ENCODE measurements around the gene TEX36. TPM values are rescaled to one million over a fixed set of nuclear protein-coding genes. Genes with fewer than 3 reads are reported as not detected.

TEX36 gene
- total RNA-seq, 2 experiments from 2014 or later, result not detected

GRCh38 chr10:125679436-125679835 lies 3.5 kb downstream of the TEX36 start:
- Histone ChIP-seq H3K27ac (ENCODE audit: low read depth in 1 of 2, low read length in 2 of 2) (no peak overlapping the region), H3K9me3 (ENCODE audit: control insufficient read depth in 1 of 2, insufficient read depth in 1 of 2, low read length in 2 of 2) (peaks cover 13 to 29% of the 10 kb centered on the region in 2 experiments), H3K4me3 (ENCODE audit: low read length) (no peak overlapping the region), H3K27me3 (ENCODE audit: control insufficient read depth in 1 of 2, insufficient read depth in 2 of 2, low read length in 2 of 2) (peaks cover 0 to 7% of the 10 kb centered on the region in 2 experiments), H3K4me1 (ENCODE audit: insufficient read depth, low read length) (no peaks in the 10 kb centered on the region), H3K36me3 (ENCODE audit: insufficient read depth, low read length) (no peaks in the 10 kb centered on the region)
- Mint-ChIP-seq H3K36me3 (ENCODE audit: low read depth) (no peaks in the 10 kb centered on the region), H3K4me3 (no peak overlapping the region), H3K9me3 (peaks cover 17% of the 10 kb centered on the region), H3K27me3 (peaks cover 32% of the 10 kb centered on the region), H3K4me1 (ENCODE audit: low read depth) (no peaks in the 10 kb centered on the region), H3K27ac (no peak overlapping the region)
- ATAC-seq (ENCODE audit: poor library complexity), result no peak
- intact Hi-C loops (cut with DNase I, micrococcal nuclease), result no loop called here
- no peak for DNase-seq
- CTCF ChIA-PET, result no interaction called here
- POLR2A ChIA-PET, result no interaction called here
- TF ChIP-seq, protein P1, sequence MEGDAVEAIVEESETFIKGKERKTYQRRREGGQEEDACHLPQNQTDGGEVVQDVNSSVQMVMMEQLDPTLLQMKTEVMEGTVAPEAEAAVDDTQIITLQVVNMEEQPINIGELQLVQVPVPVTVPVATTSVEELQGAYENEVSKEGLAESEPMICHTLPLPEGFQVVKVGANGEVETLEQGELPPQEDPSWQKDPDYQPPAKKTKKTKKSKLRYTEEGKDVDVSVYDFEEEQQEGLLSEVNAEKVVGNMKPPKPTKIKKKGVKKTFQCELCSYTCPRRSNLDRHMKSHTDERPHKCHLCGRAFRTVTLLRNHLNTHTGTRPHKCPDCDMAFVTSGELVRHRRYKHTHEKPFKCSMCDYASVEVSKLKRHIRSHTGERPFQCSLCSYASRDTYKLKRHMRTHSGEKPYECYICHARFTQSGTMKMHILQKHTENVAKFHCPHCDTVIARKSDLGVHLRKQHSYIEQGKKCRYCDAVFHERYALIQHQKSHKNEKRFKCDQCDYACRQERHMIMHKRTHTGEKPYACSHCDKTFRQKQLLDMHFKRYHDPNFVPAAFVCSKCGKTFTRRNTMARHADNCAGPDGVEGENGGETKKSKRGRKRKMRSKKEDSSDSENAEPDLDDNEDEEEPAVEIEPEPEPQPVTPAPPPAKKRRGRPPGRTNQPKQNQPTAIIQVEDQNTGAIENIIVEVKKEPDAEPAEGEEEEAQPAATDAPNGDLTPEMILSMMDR (IDR thresholded peaks at IDR 0.05), result no peak

DNA sequence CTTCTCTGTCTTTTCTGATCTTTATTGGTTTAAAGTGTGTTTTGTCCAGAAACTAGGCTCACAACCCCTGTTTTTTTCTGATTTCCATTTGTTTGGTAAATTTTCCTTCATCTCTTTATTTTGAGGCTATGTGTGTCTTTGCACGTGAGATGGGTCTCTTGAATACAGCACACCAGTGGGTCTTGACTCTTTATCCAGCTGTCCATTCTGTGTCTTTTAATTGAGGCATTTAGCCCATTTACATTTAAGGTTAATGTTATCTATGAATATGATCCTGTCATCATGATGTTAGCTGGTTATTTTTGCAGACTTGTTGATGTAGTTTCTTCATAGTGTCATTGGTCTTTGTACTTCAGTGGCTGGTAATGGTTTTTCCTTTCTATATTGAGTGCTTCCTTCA lies 10.1 kb downstream of the TEX36 start:
- H3K27me3 Mint-ChIP-seq, result peaks cover 44% of the 10 kb centered on the region
- H3K9me3 Mint-ChIP-seq, result peaks cover 39% of the 10 kb centered on the region

GRCh38 chr10:125662584-125662983 lies 20.4 kb downstream of the TEX36 start:
- Mint-ChIP-seq H3K36me3 (ENCODE audit: low read depth) (no peaks in the 10 kb centered on the region), H3K4me3 (no peak overlapping the region), H3K27ac (no peak overlapping the region), H3K9me3 (peaks cover 2% of the 10 kb centered on the region), H3K4me1 (ENCODE audit: low read depth) (no peaks in the 10 kb centered on the region), H3K27me3 (peaks cover 10% of the 10 kb centered on the region)
- intact Hi-C loops (cut with DNase I, micrococcal nuclease), result no loop called here
- DNase-seq (no peak), ATAC-seq (ENCODE audit: poor library complexity) (no peak)
- Histone ChIP-seq H3K9me3 (ENCODE audit: control insufficient read depth in 1 of 2, insufficient read depth in 1 of 2, low read length in 2 of 2) (peaks cover 0 to 12% of the 10 kb centered on the region in 2 experiments), H3K4me1 (ENCODE audit: insufficient read depth, low read length) (no peaks in the 10 kb centered on the region), H3K4me3 (ENCODE audit: low read length) (no peak overlapping the region), H3K27me3 (ENCODE audit: control insufficient read depth in 1 of 2, insufficient read depth in 2 of 2, low read length in 2 of 2) (peaks cover 0 to 2% of the 10 kb centered on the region in 2 experiments), H3K36me3 (ENCODE audit: insufficient read depth, low read length) (no peaks in the 10 kb centered on the region), H3K27ac (ENCODE audit: low read depth in 1 of 2, low read length in 2 of 2) (no peak overlapping the region)
- TF ChIP-seq, protein P1 (IDR thresholded peaks at IDR 0.05), result no peak
- ChIA-PET CTCF (no interaction called here), POLR2A (no interaction called here)

More for the DNA sequence above, 10.1 kb downstream of the TEX36 start:
- TF ChIP-seq, protein P1 (IDR thresholded peaks at IDR 0.05), result no peak
- Mint-ChIP-seq H3K27ac (no peak overlapping the region), H3K4me1 (ENCODE audit: low read depth) (no peaks in the 10 kb centered on the region), H3K4me3 (no peak overlapping the region), H3K36me3 (ENCODE audit: low read depth) (peaks cover 4% of the 10 kb centered on the region)
- no peak overlapping the region for H3K4me3 ChIP-seq (ENCODE audit: low read length)
- no peak overlapping the region for H3K27ac ChIP-seq (ENCODE audit: low read depth in 1 of 2, low read length in 2 of 2)
- intact Hi-C loops (cut with DNase I, micrococcal nuclease), result no loop called here
- H3K9me3 ChIP-seq (ENCODE audit: control insufficient read depth in 1 of 2, insufficient read depth in 1 of 2, low read length in 2 of 2), result peaks cover 13 to 14% of the 10 kb centered on the region in 2 experiments
- H3K4me1 ChIP-seq (ENCODE audit: insufficient read depth, low read length), result no peaks in the 10 kb centered on the region
- no peaks in the 10 kb centered on the region for H3K27me3 ChIP-seq (ENCODE audit: control insufficient read depth in 1 of 2, insufficient read depth in 2 of 2, low read length in 2 of 2)
- no peaks in the 10 kb centered on the region for H3K36me3 ChIP-seq (ENCODE audit: insufficient read depth, low read length)
- DNase-seq (no peak), ATAC-seq (ENCODE audit: poor library complexity) (no peak)
- ChIA-PET CTCF (no interaction called here), POLR2A (no interaction called here)

Data from CD4-positive, alpha-beta T cell (primary cell).